ENCODE data around the gene RASSF5.

RASSF5 gene

GRCh38 chr1:206577626-206578025, 70.3 kb downstream of the RASSF5 start:
- no peak for TF ChIP-seq CTCF (IDR thresholded peaks at IDR 0.05; ENCODE audit: poor library complexity, severe bottlenecking)
- H3K27ac ChIP-seq (ENCODE audit: poor library complexity, severe bottlenecking): no peak overlapping the region
- no peaks in the 10 kb centered on the region for H3K4me1 ChIP-seq (ENCODE audit: insufficient read depth, poor library complexity, severe bottlenecking)
- no peak for DNase-seq (ENCODE audit: low spot score)
- H3K27me3 ChIP-seq (ENCODE audit: insufficient read depth, poor library complexity, severe bottlenecking): no peaks in the 10 kb centered on the region
- H3K36me3 ChIP-seq (ENCODE audit: low read depth): no peaks in the 10 kb centered on the region
- ATAC-seq (ENCODE audit: low read depth): no peak
- no peak overlapping the region for H3K4me3 ChIP-seq (ENCODE audit: severe bottlenecking)
- H3K9me3 ChIP-seq (ENCODE audit: severe bottlenecking): no peaks in the 10 kb centered on the region

- no peak for DNase-seq (ENCODE audit: low spot score)
- H3K4me3 ChIP-seq (ENCODE audit: severe bottlenecking): no peak overlapping the region
- ATAC-seq (ENCODE audit: low read depth): peak; percentile 52; the same call in 1 of the 3 replicates
- no peaks in the 10 kb centered on the region for H3K9me3 ChIP-seq (ENCODE audit: severe bottlenecking)
- H3K36me3 ChIP-seq (ENCODE audit: low read depth): no peaks in the 10 kb centered on the region
- no peak for TF ChIP-seq CTCF (IDR thresholded peaks at IDR 0.05; ENCODE audit: poor library complexity, severe bottlenecking)
- no peak overlapping the region for H3K27ac ChIP-seq (ENCODE audit: poor library complexity, severe bottlenecking)
- no peaks in the 10 kb centered on the region for H3K4me1 ChIP-seq (ENCODE audit: insufficient read depth, poor library complexity, severe bottlenecking)
- no peaks in the 10 kb centered on the region for H3K27me3 ChIP-seq (ENCODE audit: insufficient read depth, poor library complexity, severe bottlenecking)
Measured at GRCh38 chr1:206578068-206578977, 71.0 kb downstream of the RASSF5 start.

- Histone ChIP-seq H3K9me3 (ENCODE audit: severe bottlenecking) (no peaks in the 10 kb centered on the region), H3K4me1 (ENCODE audit: insufficient read depth, poor library complexity, severe bottlenecking) (no peaks in the 10 kb centered on the region), H3K4me3 (ENCODE audit: severe bottlenecking) (no peak overlapping the region), H3K27me3 (ENCODE audit: insufficient read depth, poor library complexity, severe bottlenecking) (no peaks in the 10 kb centered on the region), H3K36me3 (ENCODE audit: low read depth) (no peaks in the 10 kb centered on the region), H3K27ac (ENCODE audit: poor library complexity, severe bottlenecking) (no peak overlapping the region)
- DNase-seq (ENCODE audit: low spot score) (no peak), ATAC-seq (ENCODE audit: low read depth) (no peak)
- TF ChIP-seq CTCF (IDR thresholded peaks at IDR 0.05; ENCODE audit: poor library complexity, severe bottlenecking): no peak
Measured at GRCh38 chr1:206578978-206579374, 71.6 kb downstream of the RASSF5 start.

- H3K9me3 ChIP-seq (ENCODE audit: severe bottlenecking): no peaks in the 10 kb centered on the region
- H3K36me3 ChIP-seq (ENCODE audit: low read depth): no peaks in the 10 kb centered on the region
- ATAC-seq (ENCODE audit: low read depth): no peak
- H3K27me3 ChIP-seq (ENCODE audit: insufficient read depth, poor library complexity, severe bottlenecking): no peaks in the 10 kb centered on the region
- no peak overlapping the region for H3K27ac ChIP-seq (ENCODE audit: poor library complexity, severe bottlenecking)
- no peak for DNase-seq (ENCODE audit: low spot score)
- H3K4me1 ChIP-seq (ENCODE audit: insufficient read depth, poor library complexity, severe bottlenecking): no peaks in the 10 kb centered on the region
- no peak overlapping the region for H3K4me3 ChIP-seq (ENCODE audit: severe bottlenecking)
- TF ChIP-seq CTCF (IDR thresholded peaks at IDR 0.05; ENCODE audit: poor library complexity, severe bottlenecking): no peak
Measured at GRCh38 chr1:206579747-206580437, 72.6 kb downstream of the RASSF5 start.
